Measurements from ENCODE around the gene GPANK1. TPM values are rescaled to one million over a fixed set of nuclear protein-coding genes. Genes with fewer than 3 reads are reported as not detected.

Gene GPANK1
- total and polyA plus RNA-seq, 10 of the 15 experiments (the other 5 are each of a cell fraction or from before 2014, with no cell fraction given), result 11.7 to 36.3 (median 17.5) TPM

DNA sequence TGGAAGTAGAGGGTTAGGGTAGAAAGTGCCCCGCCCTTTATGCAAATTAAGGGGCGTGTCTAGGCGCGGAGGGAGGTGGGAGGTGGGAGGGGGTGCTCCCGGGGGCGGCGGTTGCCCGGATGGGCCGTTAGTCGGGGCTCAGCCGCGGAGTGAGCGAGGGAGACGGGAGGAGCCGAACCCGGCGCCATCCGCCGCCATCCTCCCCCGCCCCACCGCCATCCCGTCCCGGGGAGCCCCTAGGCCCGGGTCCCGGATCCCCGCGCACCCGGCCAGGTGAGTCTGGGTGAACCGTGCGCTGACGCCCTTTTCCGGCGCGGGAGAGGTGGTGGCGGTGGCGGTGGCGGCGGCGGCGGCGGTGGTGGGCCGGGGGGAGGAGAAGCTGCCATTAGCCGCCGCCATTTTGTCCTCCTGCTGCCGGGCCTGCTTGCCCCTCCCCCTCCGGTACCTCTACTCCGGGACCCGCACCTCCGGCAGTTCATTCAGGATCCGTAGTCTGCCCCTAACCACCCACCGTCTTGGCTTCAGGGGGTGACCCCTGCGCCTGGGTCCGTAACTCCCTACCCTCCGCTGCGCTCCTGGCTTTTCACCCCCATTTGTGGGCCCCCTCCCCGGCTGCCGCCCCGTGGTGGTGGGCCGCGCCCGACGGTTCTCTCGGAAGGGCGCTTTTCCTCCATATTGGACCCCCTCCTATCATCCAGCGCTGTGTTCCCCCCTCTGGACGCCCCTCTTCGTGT is 44.0 kb downstream of the GPANK1 start, which contains the start of gene PRRC2A (continued):
- no peak for TF ChIP-seq RELB (IDR thresholded peaks at IDR 0.05; ENCODE audit: low read depth)
- TF ChIP-seq MTA3 (IDR thresholded peaks at IDR 0.05; ENCODE audit: borderline replicate concordance, low read length), result no peak; the same call in 1 of the 2 replicates
- TF ChIP-seq, protein P1, sequence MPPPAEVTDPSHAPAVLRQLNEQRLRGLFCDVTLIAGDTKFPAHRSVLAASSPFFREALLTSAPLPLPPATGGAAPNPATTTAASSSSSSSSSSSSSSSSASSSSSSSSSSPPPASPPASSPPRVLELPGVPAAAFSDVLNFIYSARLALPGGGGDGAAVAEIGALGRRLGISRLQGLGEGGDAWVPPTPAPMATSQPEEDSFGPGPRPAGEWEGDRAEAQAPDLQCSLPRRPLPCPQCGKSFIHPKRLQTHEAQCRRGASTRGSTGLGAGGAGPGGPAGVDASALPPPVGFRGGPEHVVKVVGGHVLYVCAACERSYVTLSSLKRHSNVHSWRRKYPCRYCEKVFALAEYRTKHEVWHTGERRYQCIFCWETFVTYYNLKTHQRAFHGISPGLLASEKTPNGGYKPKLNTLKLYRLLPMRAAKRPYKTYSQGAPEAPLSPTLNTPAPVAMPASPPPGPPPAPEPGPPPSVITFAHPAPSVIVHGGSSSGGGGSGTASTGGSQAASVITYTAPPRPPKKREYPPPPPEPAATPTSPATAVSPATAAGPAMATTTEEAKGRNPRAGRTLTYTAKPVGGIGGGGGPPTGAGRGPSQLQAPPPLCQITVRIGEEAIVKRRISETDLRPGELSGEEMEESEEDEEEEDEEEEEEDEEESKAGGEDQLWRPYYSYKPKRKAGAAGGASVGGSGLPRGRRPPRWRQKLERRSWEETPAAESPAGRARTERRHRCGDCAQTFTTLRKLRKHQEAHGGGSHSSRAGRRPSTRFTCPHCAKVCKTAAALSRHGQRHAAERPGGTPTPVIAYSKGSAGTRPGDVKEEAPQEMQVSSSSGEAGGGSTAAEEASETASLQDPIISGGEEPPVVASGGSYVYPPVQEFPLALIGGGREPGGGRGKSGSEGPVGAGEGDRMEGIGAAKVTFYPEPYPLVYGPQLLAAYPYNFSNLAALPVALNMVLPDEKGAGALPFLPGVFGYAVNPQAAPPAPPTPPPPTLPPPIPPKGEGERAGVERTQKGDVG (CRISPR knock-in tag; IDR thresholded peaks at IDR 0.05), result no peak
- TF ChIP-seq EED (IDR thresholded peaks at IDR 0.05; ENCODE audit: low read depth), result no peak
- 0 out of 2 replicates have a peak, but pooled peaks have one; percentile 34 for TF ChIP-seq NBN (IDR thresholded peaks at IDR 0.05)
- TF ChIP-seq BCLAF1 (IDR thresholded peaks at IDR 0.05), result no peak
- no peak; the same call in 2 of the 3 replicates for TF ChIP-seq POU2F2 (IDR thresholded peaks at IDR 0.05; ENCODE audit: borderline replicate concordance, low read depth, low read length)
- TF ChIP-seq CHD2 (IDR thresholded peaks at IDR 0.05; ENCODE audit: borderline replicate concordance, low read depth, low read length), result peak; percentile 77
- TF ChIP-seq POLR2AphosphoS5 (IDR thresholded peaks at IDR 0.05; ENCODE audit: low read length), result no peak
- no peak for TF ChIP-seq PRDM15 (CRISPR knock-in tag; IDR thresholded peaks at IDR 0.05)
- TF ChIP-seq, protein P2, sequence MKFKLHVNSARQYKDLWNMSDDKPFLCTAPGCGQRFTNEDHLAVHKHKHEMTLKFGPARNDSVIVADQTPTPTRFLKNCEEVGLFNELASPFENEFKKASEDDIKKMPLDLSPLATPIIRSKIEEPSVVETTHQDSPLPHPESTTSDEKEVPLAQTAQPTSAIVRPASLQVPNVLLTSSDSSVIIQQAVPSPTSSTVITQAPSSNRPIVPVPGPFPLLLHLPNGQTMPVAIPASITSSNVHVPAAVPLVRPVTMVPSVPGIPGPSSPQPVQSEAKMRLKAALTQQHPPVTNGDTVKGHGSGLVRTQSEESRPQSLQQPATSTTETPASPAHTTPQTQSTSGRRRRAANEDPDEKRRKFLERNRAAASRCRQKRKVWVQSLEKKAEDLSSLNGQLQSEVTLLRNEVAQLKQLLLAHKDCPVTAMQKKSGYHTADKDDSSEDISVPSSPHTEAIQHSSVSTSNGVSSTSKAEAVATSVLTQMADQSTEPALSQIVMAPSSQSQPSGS (IDR thresholded peaks at IDR 0.05; ENCODE audit: low read length), result no peak
- TF ChIP-seq BHLHE40 (IDR thresholded peaks at IDR 0.05; ENCODE audit: borderline replicate concordance in 1 of 2, low read depth in 2 of 2, low read length in 1 of 2), result peak in 1 of 2 experiments; percentile 8; a peak in 1 of 4 replicates
- TF ChIP-seq BMI1 (IDR thresholded peaks at IDR 0.05; ENCODE audit: borderline replicate concordance), result no peak
- peak; percentile 96 for TF ChIP-seq YY1 (IDR thresholded peaks at IDR 0.05; ENCODE audit: low read depth, low read length)
- TF ChIP-seq SREBF2 (IDR thresholded peaks at IDR 0.05; ENCODE audit: low read length), result 0 out of 2 replicates have a peak, but pooled peaks have one; percentile 1
- no peak for TF ChIP-seq TCF7 (IDR thresholded peaks at IDR 0.05; ENCODE audit: borderline replicate concordance)

Data from GM12878 (cell line).